ENCODE data around the gene EFS.

EFS gene

GRCh38 chr14:23323838-23324454 lies 41.0 kb downstream of the EFS start (continued):
- no peak for TF ChIP-seq POU6F1 (CRISPR knock-in tag; IDR thresholded peaks at IDR 0.05; ENCODE audit: borderline replicate concordance, low read depth)

GRCh38 chr14:23322568-23323517 lies 42.1 kb downstream of the EFS start:
- no peak for ATAC-seq
- TF ChIP-seq ZC3H10 (CRISPR knock-in tag; IDR thresholded peaks at IDR 0.05) = no peak
- no peak for TF ChIP-seq ZNF70 (CRISPR knock-in tag; IDR thresholded peaks at IDR 0.05)
- TF ChIP-seq PPARA (CRISPR knock-in tag; IDR thresholded peaks at IDR 0.05; ENCODE audit: borderline replicate concordance) = no peak
- no peak for TF ChIP-seq ZFP30 (CRISPR knock-in tag; IDR thresholded peaks at IDR 0.05)
- TF ChIP-seq, protein P1, sequence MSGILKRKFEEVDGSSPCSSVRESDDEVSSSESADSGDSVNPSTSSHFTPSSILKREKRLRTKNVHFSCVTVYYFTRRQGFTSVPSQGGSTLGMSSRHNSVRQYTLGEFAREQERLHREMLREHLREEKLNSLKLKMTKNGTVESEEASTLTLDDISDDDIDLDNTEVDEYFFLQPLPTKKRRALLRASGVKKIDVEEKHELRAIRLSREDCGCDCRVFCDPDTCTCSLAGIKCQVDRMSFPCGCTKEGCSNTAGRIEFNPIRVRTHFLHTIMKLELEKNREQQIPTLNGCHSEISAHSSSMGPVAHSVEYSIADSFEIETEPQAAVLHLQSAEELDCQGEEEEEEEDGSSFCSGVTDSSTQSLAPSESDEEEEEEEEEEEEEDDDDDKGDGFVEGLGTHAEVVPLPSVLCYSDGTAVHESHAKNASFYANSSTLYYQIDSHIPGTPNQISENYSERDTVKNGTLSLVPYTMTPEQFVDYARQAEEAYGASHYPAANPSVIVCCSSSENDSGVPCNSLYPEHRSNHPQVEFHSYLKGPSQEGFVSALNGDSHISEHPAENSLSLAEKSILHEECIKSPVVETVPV (CRISPR knock-in tag; IDR thresholded peaks at IDR 0.05) = no peak
- no peak for TF ChIP-seq BACH2 (CRISPR knock-in tag; IDR thresholded peaks at IDR 0.05; ENCODE audit: borderline replicate concordance)
- TF ChIP-seq ZFP3 (CRISPR knock-in tag; IDR thresholded peaks at IDR 0.05) = no peak
- TF ChIP-seq GLIS3 (CRISPR knock-in tag; IDR thresholded peaks at IDR 0.05) = no peak
- TF ChIP-seq CSDC2 (CRISPR knock-in tag; IDR thresholded peaks at IDR 0.05) = no peak
- TF ChIP-seq TCF4 (CRISPR knock-in tag; IDR thresholded peaks at IDR 0.05; ENCODE audit: borderline replicate concordance) = no peak
- TF ChIP-seq ESRRG (CRISPR knock-in tag; IDR thresholded peaks at IDR 0.05) = no peak
- TF ChIP-seq SNAI2 (CRISPR knock-in tag; IDR thresholded peaks at IDR 0.05) = no peak
- TF ChIP-seq, protein P2, sequence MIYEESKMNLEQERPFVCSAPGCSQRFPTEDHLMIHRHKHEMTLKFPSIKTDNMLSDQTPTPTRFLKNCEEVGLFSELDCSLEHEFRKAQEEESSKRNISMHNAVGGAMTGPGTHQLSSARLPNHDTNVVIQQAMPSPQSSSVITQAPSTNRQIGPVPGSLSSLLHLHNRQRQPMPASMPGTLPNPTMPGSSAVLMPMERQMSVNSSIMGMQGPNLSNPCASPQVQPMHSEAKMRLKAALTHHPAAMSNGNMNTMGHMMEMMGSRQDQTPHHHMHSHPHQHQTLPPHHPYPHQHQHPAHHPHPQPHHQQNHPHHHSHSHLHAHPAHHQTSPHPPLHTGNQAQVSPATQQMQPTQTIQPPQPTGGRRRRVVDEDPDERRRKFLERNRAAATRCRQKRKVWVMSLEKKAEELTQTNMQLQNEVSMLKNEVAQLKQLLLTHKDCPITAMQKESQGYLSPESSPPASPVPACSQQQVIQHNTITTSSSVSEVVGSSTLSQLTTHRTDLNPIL (CRISPR knock-in tag; IDR thresholded peaks at IDR 0.05; ENCODE audit: low read depth) = no peak
- TF ChIP-seq, protein P3, sequence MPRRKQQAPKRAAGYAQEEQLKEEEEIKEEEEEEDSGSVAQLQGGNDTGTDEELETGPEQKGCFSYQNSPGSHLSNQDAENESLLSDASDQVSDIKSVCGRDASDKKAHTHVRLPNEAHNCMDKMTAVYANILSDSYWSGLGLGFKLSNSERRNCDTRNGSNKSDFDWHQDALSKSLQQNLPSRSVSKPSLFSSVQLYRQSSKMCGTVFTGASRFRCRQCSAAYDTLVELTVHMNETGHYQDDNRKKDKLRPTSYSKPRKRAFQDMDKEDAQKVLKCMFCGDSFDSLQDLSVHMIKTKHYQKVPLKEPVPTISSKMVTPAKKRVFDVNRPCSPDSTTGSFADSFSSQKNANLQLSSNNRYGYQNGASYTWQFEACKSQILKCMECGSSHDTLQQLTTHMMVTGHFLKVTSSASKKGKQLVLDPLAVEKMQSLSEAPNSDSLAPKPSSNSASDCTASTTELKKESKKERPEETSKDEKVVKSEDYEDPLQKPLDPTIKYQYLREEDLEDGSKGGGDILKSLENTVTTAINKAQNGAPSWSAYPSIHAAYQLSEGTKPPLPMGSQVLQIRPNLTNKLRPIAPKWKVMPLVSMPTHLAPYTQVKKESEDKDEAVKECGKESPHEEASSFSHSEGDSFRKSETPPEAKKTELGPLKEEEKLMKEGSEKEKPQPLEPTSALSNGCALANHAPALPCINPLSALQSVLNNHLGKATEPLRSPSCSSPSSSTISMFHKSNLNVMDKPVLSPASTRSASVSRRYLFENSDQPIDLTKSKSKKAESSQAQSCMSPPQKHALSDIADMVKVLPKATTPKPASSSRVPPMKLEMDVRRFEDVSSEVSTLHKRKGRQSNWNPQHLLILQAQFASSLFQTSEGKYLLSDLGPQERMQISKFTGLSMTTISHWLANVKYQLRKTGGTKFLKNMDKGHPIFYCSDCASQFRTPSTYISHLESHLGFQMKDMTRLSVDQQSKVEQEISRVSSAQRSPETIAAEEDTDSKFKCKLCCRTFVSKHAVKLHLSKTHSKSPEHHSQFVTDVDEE (CRISPR knock-in tag; IDR thresholded peaks at IDR 0.05) = no peak
- no peak for TF ChIP-seq PATZ1 (CRISPR knock-in tag; IDR thresholded peaks at IDR 0.05; ENCODE audit: borderline replicate concordance)
- TF ChIP-seq RARB (CRISPR knock-in tag; IDR thresholded peaks at IDR 0.05) = no peak
- TF ChIP-seq TOX (CRISPR knock-in tag; IDR thresholded peaks at IDR 0.05; ENCODE audit: borderline replicate concordance) = no peak
- no peak for TF ChIP-seq ZNF8 (CRISPR knock-in tag; IDR thresholded peaks at IDR 0.05)
